Transverse colon (tissue), 4 donors: Measurements from ENCODE around the gene TFCP2L1.

Source experiments
- CTCF ChIP-seq, 5 experiments: fragments of 200-600 bp in 3 of 5; fragments of 450-650 bp in 2 of 5; sonication (generic) in 3 of 5; IDR thresholded peaks; 1 replicate in 2 of 5; 2 replicates in 3 of 5; pipeline ENCODE4 v1.5.1; 2016 to 2017; ENCODE audit warnings: antibody characterized with exemption in 5 of 5, inconsistent platforms in 3 of 5, mild to moderate bottlenecking in 2 of 5, moderate library complexity in 1 of 5
- EP300 ChIP-seq: sonication (generic); formaldehyde crosslinking; IDR thresholded peaks from one replicate; pipeline ENCODE4 v1.6.1; 2017; ENCODE audit warnings: antibody characterized with exemption, low read depth
- POLR2A ChIP-seq: fragments of 450-650 bp; IDR thresholded peaks from one replicate; pipeline ENCODE4 v1.6.1; 2016; ENCODE audit warnings: antibody characterized with exemption, mild to moderate bottlenecking, moderate library complexity
- POLR2AphosphoS5 ChIP-seq, 3 donors: sonication (generic); formaldehyde crosslinking; IDR thresholded peaks; one replicate each; pipeline ENCODE4 v1.6.1; 2016; ENCODE audit warnings: antibody characterized with exemption in 3 of 3

GRCh38 chr2:121333834-121334558, 49.0 kb upstream of the TFCP2L1 start:
- no peak for TF ChIP-seq CTCF (IDR thresholded peaks at IDR 0.05)
- no peak for TF ChIP-seq POLR2A
- no peak for TF ChIP-seq POLR2AphosphoS5 (IDR thresholded peaks at IDR 0.05)
- no peak for TF ChIP-seq EP300
